Measurements from ENCODE around the gene CEP162.

DNA sequence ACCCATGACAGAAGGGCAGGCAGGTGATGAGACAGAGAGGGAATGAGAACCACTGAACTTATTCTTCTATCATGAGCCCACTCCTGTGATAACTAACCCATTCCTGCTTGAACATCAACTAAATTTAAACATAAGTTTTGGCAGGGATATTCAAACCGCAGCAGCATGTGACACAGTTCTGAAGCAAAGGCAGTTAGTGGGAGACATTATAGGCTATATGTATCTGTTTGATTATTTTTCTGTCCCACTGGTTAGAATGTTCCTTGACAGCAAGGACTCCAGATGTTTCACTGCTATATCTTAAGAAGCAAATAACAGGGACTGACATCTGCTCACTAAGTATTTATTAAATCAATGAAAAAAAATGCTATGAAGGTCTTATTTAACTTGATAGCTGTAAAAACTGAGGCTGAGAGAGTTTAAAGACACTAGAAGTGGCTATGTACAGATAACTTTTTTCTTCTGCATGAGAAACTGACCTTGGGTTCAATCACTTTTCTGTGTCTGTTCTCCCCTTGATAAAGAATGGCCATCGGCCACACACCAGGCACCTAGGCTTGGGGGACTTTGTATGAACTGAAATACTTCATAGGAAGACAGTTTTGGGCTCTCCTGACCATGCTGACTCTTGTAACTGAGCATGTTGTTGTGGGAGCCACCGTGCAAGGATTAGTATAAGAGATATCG is 90.9 kb downstream of the CEP162 start:
- TF ChIP-seq CTCF (IDR thresholded peaks at IDR 0.05) (no peak), EP300 (IDR thresholded peaks at IDR 0.05) (no peak)

All from stomach (tissue), 4 donors.